ENCODE data around the gene MRPL20.
"Not testable (repeated sequence)": the region's sequence is repeated elsewhere in the genome, so short reads cannot be mapped to it uniquely, and the experiment has no call there.

Gene MRPL20

GRCh38 chr1:1437904-1438376, 30.8 kb upstream of the MRPL20 start:
- no peak for DNase-seq (ENCODE audit: low read depth in 2 of 3, low spot score in 2 of 3)

GRCh38 chr1:1437033-1437903, 30.2 kb upstream of the MRPL20 start:
- DNase-seq (ENCODE audit: low read depth in 2 of 3, low spot score in 2 of 3), result no peak

GRCh38 chr1:1436630-1437032, 29.5 kb upstream of the MRPL20 start:
- no peak for DNase-seq (ENCODE audit: low read depth in 2 of 3, low spot score in 2 of 3)

- DNase-seq (ENCODE audit: low read depth in 2 of 3, low spot score in 2 of 3), result no peak
Observed at GRCh38 chr1:1435911-1436629, 29.0 kb upstream of the MRPL20 start.

- peak; percentile 41 to 57 (median 47) for DNase-seq (ENCODE audit: low read depth in 2 of 3, low spot score in 2 of 3)
Observed at GRCh38 chr1:1435106-1435903, 28.2 kb upstream of the MRPL20 start, which contains the start of gene VWA1. Gene VWA1, plus strand, starts transcription at chr1:1435690. Its CDS starts 59 bp downstream, at chr1:1435749.

GRCh38 chr1:1434824-1435105, 27.7 kb upstream of the MRPL20 start:
- no peak for DNase-seq (ENCODE audit: low read depth in 2 of 3, low spot score in 2 of 3)

- peak in 1 of 3 experiments; percentile 28 for DNase-seq (ENCODE audit: low read depth in 2 of 3, low spot score in 2 of 3)
Observed at GRCh38 chr1:1434131-1434823, 27.2 kb upstream of the MRPL20 start.

GRCh38 chr1:1433804-1434130, 26.7 kb upstream of the MRPL20 start:
- DNase-seq (ENCODE audit: low read depth in 2 of 3, low spot score in 2 of 3), result peak in 2 of 3 experiments; percentile 23 to 46

- no peak for DNase-seq (ENCODE audit: low read depth in 2 of 3, low spot score in 2 of 3)
Observed at GRCh38 chr1:1432951-1433803, 26.1 kb upstream of the MRPL20 start.

GRCh38 chr1:1432274-1432950, 25.3 kb upstream of the MRPL20 start:
- DNase-seq (ENCODE audit: low read depth in 2 of 3, low spot score in 2 of 3), result no peak

GRCh38 chr1:1431845-1432273, 24.8 kb upstream of the MRPL20 start:
- DNase-seq (ENCODE audit: low read depth in 2 of 3, low spot score in 2 of 3), result no peak

- DNase-seq (ENCODE audit: low read depth in 2 of 3, low spot score in 2 of 3), result no peak
Observed at GRCh38 chr1:1430992-1431844, 24.1 kb upstream of the MRPL20 start.

- no peak for DNase-seq (ENCODE audit: low read depth in 2 of 3, low spot score in 2 of 3)
Observed at GRCh38 chr1:1430114-1430982, 23.3 kb upstream of the MRPL20 start.

GRCh38 chr1:1429671-1430073, 22.6 kb upstream of the MRPL20 start:
- no peak for DNase-seq (ENCODE audit: low read depth in 2 of 3, low spot score in 2 of 3)

GRCh38 chr1:1428967-1429366, 21.9 kb upstream of the MRPL20 start:
- not testable (repeated sequence) for DNase-seq (ENCODE audit: low read depth in 2 of 3, low spot score in 2 of 3)

GRCh38 chr1:1428174-1428573, 21.1 kb upstream of the MRPL20 start:
- DNase-seq (ENCODE audit: low read depth in 2 of 3, low spot score in 2 of 3), result no peak

GRCh38 chr1:1427820-1428148, 20.7 kb upstream of the MRPL20 start:
- DNase-seq (ENCODE audit: low read depth in 2 of 3, low spot score in 2 of 3), result no peak
